Pons (tissue), 1 donor: ENCODE results near the gene YKT6.
"Not testable (repeated sequence)": the region's sequence is repeated elsewhere in the genome, so short reads cannot be mapped to it uniquely, and the experiment has no call there.

Experiments used
- DNase-seq: peaks from one replicate; pipeline ENCODE4 v3.0.0-alpha.2; 2016; ENCODE audit warnings: low spot score

Gene YKT6

GRCh38 chr7:44200699-44201461 lies at the start of gene YKT6:
YKT6 (plus strand) TSS chr7:44200978; CDS start chr7:44201136, 158 bp downstream.
- DNase-seq = peak; percentile 96

GRCh38 chr7:44151956-44152355 lies 48.8 kb upstream of the YKT6 start:
- DNase-seq = no peak

DNA sequence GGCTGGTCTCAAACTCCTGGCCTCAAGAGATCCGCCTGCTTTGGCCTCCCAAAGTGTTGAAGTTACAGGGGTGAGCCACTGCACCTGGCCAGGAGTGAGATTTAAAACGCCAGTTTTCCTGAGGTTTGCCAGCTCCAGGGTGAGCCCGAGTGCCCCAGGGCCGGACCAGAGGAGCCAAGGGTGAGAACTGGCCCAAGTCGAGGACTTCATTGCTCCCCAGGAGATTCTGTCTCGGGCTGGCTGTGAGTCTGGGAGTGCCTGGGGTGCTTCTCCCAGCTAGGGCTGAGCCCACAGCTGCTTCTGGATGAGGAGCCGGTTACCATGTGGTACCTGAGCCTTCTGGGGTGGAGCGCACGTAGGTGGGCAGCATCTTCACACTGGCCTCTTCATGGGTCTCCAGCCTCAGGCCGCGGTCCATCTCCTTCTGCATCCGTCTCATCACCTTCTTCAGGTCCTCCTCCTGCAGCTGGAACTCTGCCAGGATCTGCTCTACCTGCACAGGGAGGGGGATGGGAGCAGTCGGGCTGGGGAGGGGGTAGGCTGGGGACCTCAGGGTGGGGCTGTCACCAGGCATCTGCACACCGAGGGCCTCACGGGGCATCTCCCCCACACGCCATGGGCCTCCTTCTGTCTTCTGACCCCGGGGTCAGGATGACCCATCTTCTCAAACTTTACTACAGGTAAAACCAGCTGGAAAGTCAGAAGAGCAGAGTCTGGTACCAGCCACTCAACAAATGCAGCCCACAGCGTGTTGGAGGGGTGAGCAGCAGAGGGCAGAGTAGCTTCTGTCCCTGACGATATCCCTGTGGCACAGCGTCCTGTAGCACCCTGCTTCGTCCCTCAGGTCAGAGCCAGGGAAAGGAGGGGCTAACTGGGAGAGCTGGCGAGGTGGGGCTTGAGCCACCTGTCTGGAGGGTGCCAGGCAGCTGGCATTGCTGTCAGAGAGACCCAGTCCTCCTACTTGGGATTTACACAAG lies 47.5 kb upstream of the YKT6 start:
- DNase-seq = no peak

DNA sequence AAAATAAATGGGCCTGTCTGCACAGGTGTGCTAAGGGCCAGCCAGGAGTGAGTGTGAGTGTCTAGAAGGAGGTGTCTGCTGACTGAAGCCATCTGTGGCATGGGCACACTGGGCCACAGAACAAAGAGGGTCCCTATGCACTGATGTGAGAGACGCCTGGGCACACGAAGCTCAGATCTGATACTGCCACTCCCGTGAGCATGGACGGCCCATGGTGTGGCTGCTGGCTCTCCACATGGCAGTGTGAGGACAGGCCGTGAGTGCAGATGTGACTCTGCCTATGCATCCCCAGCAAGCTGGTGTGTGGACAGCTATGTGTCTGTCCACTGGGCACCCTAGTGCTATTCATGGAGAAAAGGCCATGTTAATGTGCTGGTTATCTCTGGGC lies 46.8 kb upstream of the YKT6 start:
- no peak for DNase-seq

- DNase-seq = no peak
These were observed 46.1 kb upstream of the YKT6 start for GRCh38 chr7:44154703-44155102.

DNA sequence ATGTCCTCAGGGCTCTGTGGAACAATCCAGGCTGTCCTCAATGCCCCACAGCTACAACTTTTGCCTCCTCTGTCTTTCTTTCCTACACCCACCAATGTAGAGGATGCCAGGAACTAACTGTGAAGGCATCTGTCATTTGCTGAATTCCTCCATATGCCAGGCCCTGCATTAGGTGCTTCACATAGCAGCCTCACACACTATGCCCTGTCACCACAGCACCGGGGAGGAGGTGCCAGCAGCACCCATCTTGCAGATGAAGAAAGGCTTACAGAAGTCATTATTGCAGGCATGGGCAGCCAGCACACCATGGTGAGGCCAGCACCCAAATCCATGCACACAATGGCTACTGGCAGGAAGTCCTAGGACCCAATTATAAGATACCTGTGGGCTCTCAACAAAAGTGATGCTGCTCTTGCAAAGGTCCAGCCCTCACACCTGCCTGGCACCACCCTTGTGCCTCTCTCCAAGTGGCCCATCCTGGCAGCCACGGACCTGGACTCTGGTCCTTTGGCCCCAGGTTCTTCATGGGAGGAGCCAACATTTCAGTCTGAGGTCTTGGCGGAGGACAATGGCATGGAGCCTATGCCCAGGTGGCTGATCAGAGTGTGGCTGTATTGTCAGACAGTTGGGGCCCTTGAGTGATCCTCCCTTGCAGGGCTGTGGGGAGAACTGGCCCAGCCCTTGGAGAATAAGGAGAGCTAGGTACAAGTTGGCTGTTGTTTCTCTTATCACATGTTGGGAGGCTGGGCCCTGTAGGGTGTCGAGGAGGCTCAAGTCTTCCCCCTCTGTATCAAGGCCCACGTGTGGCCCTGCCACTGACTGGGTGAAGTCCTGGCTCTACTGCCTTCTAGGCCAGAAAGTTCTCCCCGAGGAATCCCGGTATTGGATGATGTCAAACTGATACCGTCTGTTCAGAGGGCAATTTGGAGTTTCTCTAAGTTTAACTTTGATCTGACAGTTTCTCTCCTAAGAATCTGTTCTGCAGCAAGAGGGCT lies 45.3 kb upstream of the YKT6 start:
- no peak for DNase-seq

GRCh38 chr7:44156453-44157010 lies 44.2 kb upstream of the YKT6 start:
- no peak for DNase-seq

- DNase-seq = no peak
These were observed 43.4 kb upstream of the YKT6 start for GRCh38 chr7:44157116-44158080.

DNA sequence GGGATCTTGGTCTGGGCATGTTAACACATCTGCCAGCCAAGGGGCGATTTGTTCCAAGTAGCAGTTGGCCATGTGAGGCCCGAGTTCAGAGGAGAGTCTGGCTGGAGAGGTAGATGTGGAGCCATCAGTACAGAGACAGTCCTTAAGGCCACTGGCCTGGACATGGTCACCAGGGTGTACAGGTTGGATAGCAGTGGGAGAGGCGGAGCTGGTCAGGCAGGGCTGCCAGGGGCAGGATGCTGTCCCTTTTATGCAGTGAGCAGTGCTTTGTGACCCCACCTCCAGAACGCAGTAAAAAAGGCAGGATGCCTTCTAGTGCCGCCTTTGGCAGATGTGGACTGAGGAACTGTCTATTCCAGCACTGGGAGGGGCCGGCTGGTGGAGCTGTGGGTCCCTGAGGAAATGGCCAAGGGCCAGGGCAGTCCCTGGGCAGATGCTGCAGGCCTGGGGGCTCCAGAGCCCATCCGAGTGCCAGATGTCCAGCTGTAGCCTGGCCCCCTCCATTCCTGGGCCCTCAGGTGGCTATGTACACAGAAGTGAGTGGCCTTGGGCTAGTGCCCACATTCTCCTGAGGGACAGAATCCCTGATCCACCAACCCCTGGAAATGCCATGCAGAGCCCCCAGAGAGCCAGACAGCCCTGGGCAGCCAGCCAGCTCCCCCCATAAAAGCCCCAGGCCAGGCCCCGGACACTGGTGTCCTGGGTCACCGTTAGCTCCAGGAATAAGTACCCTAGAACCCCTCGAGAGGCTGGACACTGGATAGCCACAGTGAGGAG lies 42.5 kb upstream of the YKT6 start:
- DNase-seq = no peak

GRCh38 chr7:44158873-44159631 lies 41.7 kb upstream of the YKT6 start:
- DNase-seq = peak; percentile 19

- DNase-seq = no peak
These were observed 40.8 kb upstream of the YKT6 start for GRCh38 chr7:44159824-44160630.

GRCh38 chr7:44161371-44161770 lies 39.4 kb upstream of the YKT6 start:
- no peak for DNase-seq

DNA sequence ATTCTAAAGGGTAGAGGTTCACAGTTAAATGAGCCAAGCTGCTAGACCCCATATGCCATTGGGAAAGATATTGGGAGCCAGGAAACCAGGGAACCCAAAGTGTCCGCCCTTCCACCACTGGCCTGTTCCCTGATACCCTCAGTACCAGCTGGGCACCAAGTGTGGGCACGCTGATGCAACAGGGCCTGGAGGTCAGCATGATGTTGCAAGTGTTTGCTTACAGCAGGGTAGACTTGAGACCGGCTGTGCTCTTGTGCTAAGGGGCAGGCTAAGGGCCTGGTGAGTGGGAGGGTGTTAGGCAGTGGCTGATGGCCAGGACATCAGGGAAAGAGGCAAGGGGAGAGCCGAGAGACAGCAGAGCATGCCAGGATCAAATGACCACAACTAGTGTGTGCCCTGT lies 38.6 kb upstream of the YKT6 start:
- no peak for DNase-seq

- no peak for DNase-seq
These were observed 37.9 kb upstream of the YKT6 start for GRCh38 chr7:44162785-44163395.

DNA sequence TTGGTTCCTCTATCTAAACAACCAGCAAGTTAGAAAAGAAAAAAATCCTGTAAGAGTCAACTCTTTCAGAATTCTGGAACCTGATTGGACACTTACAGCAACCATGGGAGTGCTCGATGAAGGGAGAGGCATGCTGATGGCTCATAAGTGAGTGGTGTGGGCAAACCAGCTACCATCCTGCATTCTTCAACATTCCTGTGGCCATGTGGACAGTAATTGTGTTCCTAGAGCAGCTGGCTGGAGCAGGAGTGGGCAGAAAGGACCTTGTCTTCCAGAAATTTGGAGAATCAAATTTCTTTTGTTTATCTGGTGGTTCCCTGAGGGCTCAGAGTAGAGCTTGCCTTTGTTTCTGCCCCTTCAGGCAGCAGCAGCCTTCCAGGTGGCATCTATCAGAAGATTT lies 37.2 kb upstream of the YKT6 start:
- DNase-seq = no peak

- no peak for DNase-seq
These were observed 32.9 kb upstream of the YKT6 start for GRCh38 chr7:44167920-44168319.

- not testable (repeated sequence) for DNase-seq
These were observed 28.9 kb upstream of the YKT6 start for GRCh38 chr7:44171901-44172300.
